Keratinocyte (primary cell): ENCODE results near the gene PLXND1. TPM values are rescaled to one million over a fixed set of nuclear protein-coding genes. Genes with fewer than 3 reads are reported as not detected.

Experiments
- DNase-seq: peaks from one replicate; pipeline ENCODE4 v3.0.0-alpha.2; 2011; ENCODE audit warnings: low read depth, missing footprints, low spot score
- FAIRE-seq: peaks from 2 replicates; lab custom pipeline; 2011; peaks lifted over from hg19 to GRCh38; lab: Jason Lieb, UNC
- H2AFZ ChIP-seq: 2 replicates; pipeline ENCODE4 v1.6.0; 2012; ENCODE audit warnings: low read length, control low read depth, inconsistent platforms; ENCODE audit not compliant: control insufficient read depth
- H3K27ac ChIP-seq: 2 replicates; pipeline ENCODE4 v1.5.1; 2011; ENCODE audit warnings: low read length; ENCODE audit not compliant: control insufficient read depth, insufficient read depth
- H3K27me3 ChIP-seq: 3 replicates; pipeline ENCODE4 v1.6.0; 2011; ENCODE audit warnings: low read length; ENCODE audit not compliant: control insufficient read depth, insufficient read depth; ENCODE audit errors: extremely low read depth
- H3K36me3 ChIP-seq, 2 experiments: 2 replicates in 1 of 2; 3 replicates in 1 of 2; pipeline ENCODE4 v1.5.1; 2011; ENCODE audit warnings: low read length in 2 of 2, mild to moderate bottlenecking in 1 of 2; ENCODE audit not compliant: control insufficient read depth in 2 of 2, insufficient read depth in 2 of 2; ENCODE audit errors: extremely low read depth in 1 of 2
- H3K4me1 ChIP-seq: 3 replicates; pipeline ENCODE4 v1.5.1; 2011; ENCODE audit warnings: low read length; ENCODE audit not compliant: control insufficient read depth, insufficient read depth; ENCODE audit errors: extremely low read depth
- H3K4me2 ChIP-seq: 3 replicates; pipeline ENCODE4 v1.6.0; 2011; ENCODE audit warnings: low read depth, low read length; ENCODE audit not compliant: control insufficient read depth, insufficient read depth; ENCODE audit errors: extremely low read depth
- H3K4me3 ChIP-seq, 3 experiments: fragments of 200-600 bp in 1 of 3; sonication (generic) in 1 of 3; 2 replicates in 2 of 3; 3 replicates in 1 of 3; pipeline ENCODE4 v1.5.1; 2011 to 2016; ENCODE audit warnings: low read length in 3 of 3, mild to moderate bottlenecking in 3 of 3, control low read depth in 2 of 3, inconsistent platforms in 1 of 3, low read depth in 1 of 3, mixed read lengths in 1 of 3, mixed run types in 1 of 3, moderate library complexity in 1 of 3; ENCODE audit not compliant: control insufficient read depth in 2 of 3, insufficient read depth in 2 of 3; ENCODE audit errors: extremely low read depth in 1 of 3
- H3K79me2 ChIP-seq: 2 replicates; pipeline ENCODE4 v1.6.0; 2012; ENCODE audit warnings: low read length; ENCODE audit not compliant: control insufficient read depth, insufficient read depth
- H3K9ac ChIP-seq: 3 replicates; pipeline ENCODE4 v1.6.0; 2011; ENCODE audit warnings: low read length; ENCODE audit not compliant: control insufficient read depth, insufficient read depth; ENCODE audit errors: extremely low read depth
- H3K9me1 ChIP-seq: 3 replicates; pipeline ENCODE4 v1.6.0; 2011; ENCODE audit warnings: low read length; ENCODE audit not compliant: control insufficient read depth, insufficient read depth; ENCODE audit errors: extremely low read depth
- H3K9me3 ChIP-seq: 2 replicates; pipeline ENCODE4 v1.5.1; 2012; ENCODE audit warnings: low read depth, low read length; ENCODE audit not compliant: control insufficient read depth
- H4K20me1 ChIP-seq: 3 replicates; pipeline ENCODE4 v1.6.0; 2011; ENCODE audit warnings: low read length; ENCODE audit not compliant: control insufficient read depth, insufficient read depth; ENCODE audit errors: extremely low read depth
- CTCF ChIP-seq, 3 experiments: IDR thresholded peaks in 1 of 3; conservative IDR thresholded peaks in 1 of 3; optimal IDR thresholded peaks in 1 of 3; 2 replicates in 2 of 3; 3 replicates in 1 of 3; pipeline versions ENCODE3 to v1.5.1; 2011; ENCODE audit warnings: low read length in 3 of 3, mild to moderate bottlenecking in 3 of 3, moderate library complexity in 2 of 3, control low read depth in 1 of 3, inconsistent platforms in 1 of 3; ENCODE audit not compliant: insufficient read depth in 2 of 3; ENCODE audit errors: extremely low read depth in 1 of 3
- EZH2 ChIP-seq: IDR thresholded peaks from one replicate; pipeline ENCODE4 v1.6.1; 2012; ENCODE audit warnings: inconsistent platforms, mild to moderate bottlenecking, low read length, moderate library complexity
- dilution Hi-C: fragments of 300-500 bp; cut with MboI; formaldehyde crosslinking; loops from one replicate; pipeline ENCODE4 v1.7.0; 2020; ENCODE audit warnings: low sequenced_read_pairs; ENCODE audit not compliant: extremely low pct_ligation_motif_present
- polyA plus RNA-seq, 5 experiments: library from polyadenylated mRNA; depleted of rRNA in 3 of 5; stranded (reverse) in 3 of 5; stranded (forward) in 1 of 5; unstranded in 1 of 5; fragments of >200 nt; gene quantifications; 1 replicate in 1 of 5; 2 replicates in 3 of 5; 3 replicates in 1 of 5; pipeline versions ENCODE4 v1.2.1 to v1.2.3, GENCODE V29; 2011 to 2012; ENCODE audit warnings: missing spikeins in 2 of 5, low read depth in 1 of 5, low replicate concordance in 1 of 5

Gene PLXND1
- polyA plus RNA-seq, 1 donor (not counting 4 experiments of a cell fraction or from before 2014, with no cell fraction given) = 0.09 TPM

DNA sequence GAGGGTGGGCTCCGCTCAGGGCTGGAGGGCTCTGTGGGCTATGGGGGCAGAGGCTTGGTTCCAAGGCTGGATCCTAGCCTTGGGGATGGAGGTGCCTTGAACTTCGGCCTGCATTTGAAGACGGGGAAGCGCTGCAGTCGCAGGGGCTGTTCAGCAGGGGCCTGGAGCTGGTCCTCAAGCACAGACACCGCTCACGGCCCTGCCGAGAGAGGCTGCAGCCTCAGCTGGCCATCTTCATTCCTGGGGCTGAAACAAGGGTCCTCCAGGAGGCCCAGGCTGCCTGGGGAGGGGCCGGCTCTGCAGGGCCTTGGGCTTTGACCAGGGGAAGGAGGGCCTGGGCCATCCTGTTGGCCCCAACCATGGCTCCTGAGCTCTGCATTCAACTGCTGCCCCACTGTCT lies 25.6 kb upstream of the PLXND1 start:
- Histone ChIP-seq H2AFZ (no peak overlapping the region), H3K79me2 (no peaks in the 10 kb centered on the region), H3K36me3 (no peaks in the 10 kb centered on the region), H3K9ac (no peak overlapping the region), H3K9me3 (no peaks in the 10 kb centered on the region), H3K27me3 (no peaks in the 10 kb centered on the region), H3K9me1 (no peaks in the 10 kb centered on the region), H3K4me2 (no peak overlapping the region), H4K20me1 (no peaks in the 10 kb centered on the region), H3K4me1 (peaks cover 10% of the 10 kb centered on the region), H3K4me3 (no peak overlapping the region), H3K27ac (no peak overlapping the region)
- dilution Hi-C loops = no loop called here
- TF ChIP-seq CTCF (optimal IDR thresholded peaks at IDR 0.05 in 1 of 3, IDR thresholded peaks at IDR 0.05 in 1 of 3, conservative IDR thresholded peaks at IDR 0.05 in 1 of 3; ENCODE audit: extremely low read depth in 1 of 3, insufficient read depth in 2 of 3, low read length in 3 of 3) (no peak), EZH2 (no peak)
- FAIRE-seq = no peak
- DNase-seq = no peak

- Histone ChIP-seq H3K4me1 (peaks cover 26% of the 10 kb centered on the region), H4K20me1 (no peaks in the 10 kb centered on the region), H3K9ac (no peak overlapping the region), H3K4me2 (no peak overlapping the region), H3K4me3 (no peak overlapping the region), H3K9me1 (no peaks in the 10 kb centered on the region), H3K79me2 (no peaks in the 10 kb centered on the region), H3K36me3 (no peaks in the 10 kb centered on the region), H3K9me3 (no peaks in the 10 kb centered on the region), H3K27me3 (no peaks in the 10 kb centered on the region), H2AFZ (no peak overlapping the region), H3K27ac (no peak overlapping the region)
- DNase-seq (no peak), FAIRE-seq (no peak)
- no peak for TF ChIP-seq EZH2
- no peak for TF ChIP-seq CTCF (optimal IDR thresholded peaks at IDR 0.05 in 1 of 3, IDR thresholded peaks at IDR 0.05 in 1 of 3, conservative IDR thresholded peaks at IDR 0.05 in 1 of 3; ENCODE audit: extremely low read depth in 1 of 3, insufficient read depth in 2 of 3, low read length in 3 of 3)
- dilution Hi-C loops = no loop called here
Measured at GRCh38 chr3:129629011-129629410, 22.5 kb upstream of the PLXND1 start.
